22Rv1 (cell line): ENCODE data around the gene RNF138.

ENCODE experiments used
- ZFX ChIP-seq: fragments of 450-650 bp; IDR thresholded peaks from 2 replicates; pipeline ENCODE4 v1.6.1; 2017; ENCODE audit warnings: antibody characterized with exemption, borderline replicate concordance
- TF ChIP-seq, protein P1 (sequence below): fragments of 450-650 bp; IDR thresholded peaks from 2 replicates; pipeline ENCODE4 v1.5.1; 2017; ENCODE audit warnings: mild to moderate bottlenecking

DNA sequence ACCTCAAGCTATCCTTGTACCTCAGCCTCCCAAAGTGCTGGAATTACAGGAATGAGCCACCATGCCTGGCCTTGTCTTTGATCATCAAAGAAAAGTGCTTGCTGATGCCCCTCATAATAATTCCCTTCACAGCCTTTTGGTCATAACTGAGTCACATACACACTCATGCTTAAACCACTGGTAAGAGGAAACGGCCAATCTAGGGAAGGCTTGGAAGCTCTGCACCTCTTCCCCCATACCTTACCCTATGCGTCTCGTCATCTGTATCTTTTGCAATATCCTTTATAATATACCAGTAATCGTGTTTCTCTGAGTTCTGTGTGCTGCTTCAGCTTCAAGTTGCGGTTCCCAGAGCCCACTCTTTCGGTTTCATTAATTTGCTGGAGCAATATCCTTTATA lies 4.8 kb upstream of the RNF138 start:
- TF ChIP-seq, protein P1, sequence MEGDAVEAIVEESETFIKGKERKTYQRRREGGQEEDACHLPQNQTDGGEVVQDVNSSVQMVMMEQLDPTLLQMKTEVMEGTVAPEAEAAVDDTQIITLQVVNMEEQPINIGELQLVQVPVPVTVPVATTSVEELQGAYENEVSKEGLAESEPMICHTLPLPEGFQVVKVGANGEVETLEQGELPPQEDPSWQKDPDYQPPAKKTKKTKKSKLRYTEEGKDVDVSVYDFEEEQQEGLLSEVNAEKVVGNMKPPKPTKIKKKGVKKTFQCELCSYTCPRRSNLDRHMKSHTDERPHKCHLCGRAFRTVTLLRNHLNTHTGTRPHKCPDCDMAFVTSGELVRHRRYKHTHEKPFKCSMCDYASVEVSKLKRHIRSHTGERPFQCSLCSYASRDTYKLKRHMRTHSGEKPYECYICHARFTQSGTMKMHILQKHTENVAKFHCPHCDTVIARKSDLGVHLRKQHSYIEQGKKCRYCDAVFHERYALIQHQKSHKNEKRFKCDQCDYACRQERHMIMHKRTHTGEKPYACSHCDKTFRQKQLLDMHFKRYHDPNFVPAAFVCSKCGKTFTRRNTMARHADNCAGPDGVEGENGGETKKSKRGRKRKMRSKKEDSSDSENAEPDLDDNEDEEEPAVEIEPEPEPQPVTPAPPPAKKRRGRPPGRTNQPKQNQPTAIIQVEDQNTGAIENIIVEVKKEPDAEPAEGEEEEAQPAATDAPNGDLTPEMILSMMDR = no peak
- TF ChIP-seq ZFX = no peak
